ENCODE data around the gene IFT20.

DNA sequence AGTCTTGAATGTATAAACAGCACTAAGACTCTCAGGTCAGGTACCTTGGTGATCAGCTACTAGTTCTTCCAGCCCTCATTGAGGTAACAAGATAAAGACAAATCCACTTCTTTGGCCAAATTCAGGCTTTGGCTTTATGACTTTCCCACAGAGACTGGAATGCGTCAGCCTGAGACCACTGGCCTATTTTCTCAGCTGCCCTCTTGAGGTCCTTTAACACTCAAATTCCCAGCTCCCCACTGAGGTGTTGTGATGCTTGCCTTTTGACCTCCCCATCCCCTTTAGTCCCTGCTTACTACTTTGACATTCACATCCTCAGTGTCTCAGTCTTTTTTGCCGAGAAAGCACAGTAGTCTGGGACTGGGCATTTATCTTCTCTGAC is 10.9 kb upstream of the IFT20 start:
- TF ChIP-seq, protein P1, sequence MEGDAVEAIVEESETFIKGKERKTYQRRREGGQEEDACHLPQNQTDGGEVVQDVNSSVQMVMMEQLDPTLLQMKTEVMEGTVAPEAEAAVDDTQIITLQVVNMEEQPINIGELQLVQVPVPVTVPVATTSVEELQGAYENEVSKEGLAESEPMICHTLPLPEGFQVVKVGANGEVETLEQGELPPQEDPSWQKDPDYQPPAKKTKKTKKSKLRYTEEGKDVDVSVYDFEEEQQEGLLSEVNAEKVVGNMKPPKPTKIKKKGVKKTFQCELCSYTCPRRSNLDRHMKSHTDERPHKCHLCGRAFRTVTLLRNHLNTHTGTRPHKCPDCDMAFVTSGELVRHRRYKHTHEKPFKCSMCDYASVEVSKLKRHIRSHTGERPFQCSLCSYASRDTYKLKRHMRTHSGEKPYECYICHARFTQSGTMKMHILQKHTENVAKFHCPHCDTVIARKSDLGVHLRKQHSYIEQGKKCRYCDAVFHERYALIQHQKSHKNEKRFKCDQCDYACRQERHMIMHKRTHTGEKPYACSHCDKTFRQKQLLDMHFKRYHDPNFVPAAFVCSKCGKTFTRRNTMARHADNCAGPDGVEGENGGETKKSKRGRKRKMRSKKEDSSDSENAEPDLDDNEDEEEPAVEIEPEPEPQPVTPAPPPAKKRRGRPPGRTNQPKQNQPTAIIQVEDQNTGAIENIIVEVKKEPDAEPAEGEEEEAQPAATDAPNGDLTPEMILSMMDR (tag by site-specific recombination; IDR thresholded peaks at IDR 0.05), result no peak
- TF ChIP-seq, protein P2, sequence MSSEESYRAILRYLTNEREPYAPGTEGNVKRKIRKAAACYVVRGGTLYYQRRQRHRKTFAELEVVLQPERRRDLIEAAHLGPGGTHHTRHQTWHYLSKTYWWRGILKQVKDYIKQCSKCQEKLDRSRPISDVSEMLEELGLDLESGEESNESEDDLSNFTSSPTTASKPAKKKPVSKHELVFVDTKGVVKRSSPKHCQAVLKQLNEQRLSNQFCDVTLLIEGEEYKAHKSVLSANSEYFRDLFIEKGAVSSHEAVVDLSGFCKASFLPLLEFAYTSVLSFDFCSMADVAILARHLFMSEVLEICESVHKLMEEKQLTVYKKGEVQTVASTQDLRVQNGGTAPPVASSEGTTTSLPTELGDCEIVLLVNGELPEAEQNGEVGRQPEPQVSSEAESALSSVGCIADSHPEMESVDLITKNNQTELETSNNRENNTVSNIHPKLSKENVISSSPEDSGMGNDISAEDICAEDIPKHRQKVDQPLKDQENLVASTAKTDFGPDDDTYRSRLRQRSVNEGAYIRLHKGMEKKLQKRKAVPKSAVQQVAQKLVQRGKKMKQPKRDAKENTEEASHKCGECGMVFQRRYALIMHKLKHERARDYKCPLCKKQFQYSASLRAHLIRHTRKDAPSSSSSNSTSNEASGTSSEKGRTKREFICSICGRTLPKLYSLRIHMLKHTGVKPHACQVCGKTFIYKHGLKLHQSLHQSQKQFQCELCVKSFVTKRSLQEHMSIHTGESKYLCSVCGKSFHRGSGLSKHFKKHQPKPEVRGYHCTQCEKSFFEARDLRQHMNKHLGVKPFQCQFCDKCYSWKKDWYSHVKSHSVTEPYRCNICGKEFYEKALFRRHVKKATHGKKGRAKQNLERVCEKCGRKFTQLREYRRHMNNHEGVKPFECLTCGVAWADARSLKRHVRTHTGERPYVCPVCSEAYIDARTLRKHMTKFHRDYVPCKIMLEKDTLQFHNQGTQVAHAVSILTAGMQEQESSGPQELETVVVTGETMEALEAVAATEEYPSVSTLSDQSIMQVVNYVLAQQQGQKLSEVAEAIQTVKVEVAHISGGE (tag by site-specific recombination; conservative IDR thresholded peaks at IDR 0.05; ENCODE audit: low read depth), result no peak
- TF ChIP-seq PRDM1 (tag by site-specific recombination; IDR thresholded peaks at IDR 0.05) (no peak), ZNF558 (tag by site-specific recombination; IDR thresholded peaks at IDR 0.05) (no peak), ZBTB20 (tag by site-specific recombination; IDR thresholded peaks at IDR 0.05) (no peak), FEZF1 (tag by site-specific recombination; IDR thresholded peaks at IDR 0.05) (no peak), ZNF76 (tag by site-specific recombination; IDR thresholded peaks at IDR 0.05; ENCODE audit: borderline replicate concordance, low read depth) (no peak)
- TF ChIP-seq, protein P3, sequence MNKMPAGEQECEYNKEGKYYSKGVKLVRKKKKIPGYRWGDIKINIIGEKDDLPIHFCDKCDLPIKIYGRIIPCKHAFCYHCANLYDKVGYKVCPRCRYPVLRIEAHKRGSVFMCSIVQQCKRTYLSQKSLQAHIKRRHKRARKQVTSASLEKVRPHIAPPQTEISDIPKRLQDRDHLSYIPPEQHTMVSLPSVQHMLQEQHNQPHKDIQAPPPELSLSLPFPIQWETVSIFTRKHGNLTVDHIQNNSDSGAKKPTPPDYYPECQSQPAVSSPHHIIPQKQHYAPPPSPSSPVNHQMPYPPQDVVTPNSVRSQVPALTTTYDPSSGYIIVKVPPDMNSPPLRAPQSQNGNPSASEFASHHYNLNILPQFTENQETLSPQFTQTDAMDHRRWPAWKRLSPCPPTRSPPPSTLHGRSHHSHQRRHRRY (tag by site-specific recombination; IDR thresholded peaks at IDR 0.05), result no peak
- TF ChIP-seq, protein P4, sequence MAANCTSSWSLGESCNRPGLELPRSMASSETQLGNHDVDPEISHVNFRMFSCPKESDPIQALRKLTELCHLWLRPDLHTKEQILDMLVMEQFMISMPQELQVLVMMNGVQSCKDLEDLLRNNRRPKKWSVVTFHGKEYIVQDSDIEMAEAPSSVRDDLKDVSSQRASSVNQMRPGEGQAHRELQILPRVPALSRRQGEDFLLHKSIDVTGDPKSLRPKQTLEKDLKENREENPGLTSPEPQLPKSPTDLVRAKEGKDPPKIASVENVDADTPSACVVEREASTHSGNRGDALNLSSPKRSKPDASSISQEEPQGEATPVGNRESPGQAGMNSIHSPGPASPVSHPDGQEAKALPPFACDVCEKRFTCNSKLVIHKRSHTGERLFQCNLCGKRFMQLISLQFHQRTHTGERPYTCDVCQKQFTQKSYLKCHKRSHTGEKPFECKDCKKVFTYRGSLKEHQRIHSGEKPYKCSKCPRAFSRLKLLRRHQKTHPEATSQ (tag by site-specific recombination; IDR thresholded peaks at IDR 0.05), result no peak
- TF ChIP-seq, protein P5, sequence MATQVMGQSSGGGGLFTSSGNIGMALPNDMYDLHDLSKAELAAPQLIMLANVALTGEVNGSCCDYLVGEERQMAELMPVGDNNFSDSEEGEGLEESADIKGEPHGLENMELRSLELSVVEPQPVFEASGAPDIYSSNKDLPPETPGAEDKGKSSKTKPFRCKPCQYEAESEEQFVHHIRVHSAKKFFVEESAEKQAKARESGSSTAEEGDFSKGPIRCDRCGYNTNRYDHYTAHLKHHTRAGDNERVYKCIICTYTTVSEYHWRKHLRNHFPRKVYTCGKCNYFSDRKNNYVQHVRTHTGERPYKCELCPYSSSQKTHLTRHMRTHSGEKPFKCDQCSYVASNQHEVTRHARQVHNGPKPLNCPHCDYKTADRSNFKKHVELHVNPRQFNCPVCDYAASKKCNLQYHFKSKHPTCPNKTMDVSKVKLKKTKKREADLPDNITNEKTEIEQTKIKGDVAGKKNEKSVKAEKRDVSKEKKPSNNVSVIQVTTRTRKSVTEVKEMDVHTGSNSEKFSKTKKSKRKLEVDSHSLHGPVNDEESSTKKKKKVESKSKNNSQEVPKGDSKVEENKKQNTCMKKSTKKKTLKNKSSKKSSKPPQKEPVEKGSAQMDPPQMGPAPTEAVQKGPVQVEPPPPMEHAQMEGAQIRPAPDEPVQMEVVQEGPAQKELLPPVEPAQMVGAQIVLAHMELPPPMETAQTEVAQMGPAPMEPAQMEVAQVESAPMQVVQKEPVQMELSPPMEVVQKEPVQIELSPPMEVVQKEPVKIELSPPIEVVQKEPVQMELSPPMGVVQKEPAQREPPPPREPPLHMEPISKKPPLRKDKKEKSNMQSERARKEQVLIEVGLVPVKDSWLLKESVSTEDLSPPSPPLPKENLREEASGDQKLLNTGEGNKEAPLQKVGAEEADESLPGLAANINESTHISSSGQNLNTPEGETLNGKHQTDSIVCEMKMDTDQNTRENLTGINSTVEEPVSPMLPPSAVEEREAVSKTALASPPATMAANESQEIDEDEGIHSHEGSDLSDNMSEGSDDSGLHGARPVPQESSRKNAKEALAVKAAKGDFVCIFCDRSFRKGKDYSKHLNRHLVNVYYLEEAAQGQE (tag by site-specific recombination; IDR thresholded peaks at IDR 0.05), result no peak

Data from HEK293 (cell line).